ENCODE data around the gene PPID.
"Not testable (repeated sequence)": the region's sequence is repeated elsewhere in the genome, so short reads cannot be mapped to it uniquely, and the experiment has no call there.

Gene PPID

GRCh38 chr4:158729716-158730559 is 6.7 kb upstream of the PPID start:
- peak; percentile 43 for DNase-seq (ENCODE audit: low read depth)

- no peak for DNase-seq (ENCODE audit: low read depth)
These were observed 5.0 kb upstream of the PPID start for GRCh38 chr4:158728236-158728635.

GRCh38 chr4:158726633-158727032 is 3.4 kb upstream of the PPID start:
- no peak for DNase-seq (ENCODE audit: low read depth)

- no peak for DNase-seq (ENCODE audit: low read depth)
These were observed 1.4 kb upstream of the PPID start for GRCh38 chr4:158724637-158725036.

GRCh38 chr4:158722291-158722916 is 792 bp downstream of the PPID start:
- DNase-seq (ENCODE audit: low read depth), result peak; percentile 10

GRCh38 chr4:158721680-158722079 is 1.5 kb downstream of the PPID start:
- DNase-seq (ENCODE audit: low read depth), result no peak

GRCh38 chr4:158715802-158716201 is 7.4 kb downstream of the PPID start:
- DNase-seq (ENCODE audit: low read depth), result no peak

- no peak for DNase-seq (ENCODE audit: low read depth)
These were observed 8.3 kb downstream of the PPID start for GRCh38 chr4:158714937-158715336.

GRCh38 chr4:158712622-158713021 is 10.6 kb downstream of the PPID start:
- not testable (repeated sequence) for DNase-seq (ENCODE audit: low read depth)

- no peak for DNase-seq (ENCODE audit: low read depth)
These were observed 12.4 kb downstream of the PPID start for GRCh38 chr4:158710814-158711213.

- no peak for DNase-seq (ENCODE audit: low read depth)
These were observed 18.9 kb downstream of the PPID start for GRCh38 chr4:158704274-158704673.

GRCh38 chr4:158688813-158689212 is 34.4 kb downstream of the PPID start:
- DNase-seq (ENCODE audit: low read depth), result no peak

GRCh38 chr4:158682066-158682465 is 41.1 kb downstream of the PPID start:
- DNase-seq (ENCODE audit: low read depth), result no peak

- no peak for DNase-seq (ENCODE audit: low read depth)
These were observed 41.6 kb downstream of the PPID start for GRCh38 chr4:158681629-158682028.

- DNase-seq (ENCODE audit: low read depth), result no peak
These were observed 44.4 kb downstream of the PPID start for GRCh38 chr4:158678767-158679166.

- no peak for DNase-seq (ENCODE audit: low read depth)
These were observed 47.1 kb downstream of the PPID start for GRCh38 chr4:158676076-158676475.

GRCh38 chr4:158673633-158674032 is 49.6 kb downstream of the PPID start:
- no peak for DNase-seq (ENCODE audit: low read depth)

GRCh38 chr4:158671915-158672806 is 51.0 kb downstream of the PPID start, which contains the start of gene ETFDH:
ETFDH (plus strand) TSS chr4:158672296; CDS start chr4:158672457, 161 bp downstream.
- DNase-seq (ENCODE audit: low read depth), result peak; percentile 99

- no peak for DNase-seq (ENCODE audit: low read depth)
These were observed 51.6 kb downstream of the PPID start, which contains the start of gene C4orf46 for GRCh38 chr4:158671665-158671914. C4orf46 (minus strand) TSS chr4:158671887; CDS start chr4:158671801, 86 bp downstream.

GRCh38 chr4:158670975-158671664 is 52.1 kb downstream of the PPID start:
- DNase-seq (ENCODE audit: low read depth), result peak; percentile 85

- DNase-seq (ENCODE audit: low read depth), result no peak
These were observed 53.9 kb downstream of the PPID start for GRCh38 chr4:158669310-158669709.

GRCh38 chr4:158667651-158668198 is 55.5 kb downstream of the PPID start:
- DNase-seq (ENCODE audit: low read depth), result no peak

All from fibroblast of the conjunctiva (primary cell).